Neuronal stem cell (in vitro differentiated cells): ENCODE results near the gene SPINK6. TPM values are rescaled to one million over a fixed set of nuclear protein-coding genes. Genes with fewer than 3 reads are reported as not detected.

ENCODE experiments used
- DNase-seq: peaks from one replicate; pipeline ENCODE4 v3.0.0-alpha.2; 2013; ENCODE audit warnings: low spot score
- H2AFZ ChIP-seq: one replicate; pipeline ENCODE4 v1.6.1; 2013; ENCODE audit warnings: mild to moderate bottlenecking, low read length, inconsistent platforms
- H2AK5ac ChIP-seq: 2 replicates; pipeline ENCODE4 v1.6.1; 2013; ENCODE audit warnings: low read depth, mild to moderate bottlenecking, inconsistent platforms, low read length, moderate library complexity, mixed read lengths
- H2BK120ac ChIP-seq: 2 replicates; pipeline ENCODE4 v1.6.1; 2013; ENCODE audit warnings: low read depth, mild to moderate bottlenecking, inconsistent platforms, low read length, moderate library complexity, mixed read lengths
- H2BK12ac ChIP-seq: one replicate; pipeline ENCODE4 v1.6.1; 2013; ENCODE audit warnings: low read length, inconsistent platforms
- H2BK15ac ChIP-seq: 2 replicates; pipeline ENCODE4 v1.6.1; 2013; ENCODE audit warnings: mild to moderate bottlenecking, low read length, inconsistent platforms, mixed read lengths
- H2BK5ac ChIP-seq: one replicate; pipeline ENCODE4 v1.6.1; 2013; ENCODE audit warnings: inconsistent platforms, mild to moderate bottlenecking, low read length, moderate library complexity
- H3K14ac ChIP-seq: one replicate; pipeline ENCODE4 v1.6.1; 2013; ENCODE audit warnings: low read length, inconsistent platforms
- H3K18ac ChIP-seq: 2 replicates; pipeline ENCODE4 v1.6.1; 2013; ENCODE audit warnings: low read length, inconsistent platforms
- H3K23ac ChIP-seq: 2 replicates; pipeline ENCODE4 v1.6.1; 2013; ENCODE audit warnings: low read depth, mild to moderate bottlenecking, mixed read lengths, low read length, inconsistent platforms; ENCODE audit not compliant: poor library complexity
- H3K27ac ChIP-seq: replicated peaks from 3 replicates; pipeline ENCODE4 v1.5.1; 2013; ENCODE audit warnings: low read length, inconsistent platforms
- H3K27me3 ChIP-seq, 3 experiments: 2 replicates each; pipeline ENCODE4 v1.6.1; 2013; ENCODE audit warnings: low read length in 3 of 3, mild to moderate bottlenecking in 2 of 3, inconsistent platforms in 1 of 3, low read depth in 1 of 3, mixed read lengths in 1 of 3, moderate library complexity in 1 of 3; ENCODE audit not compliant: control insufficient read depth in 3 of 3, insufficient read depth in 3 of 3
- H3K36me3 ChIP-seq, 2 donors: replicated peaks in 1 of 2; 2 replicates each; pipeline ENCODE4 v1.6.1; 2013; ENCODE audit warnings: low read length in 2 of 2; ENCODE audit not compliant: control insufficient read depth in 2 of 2, insufficient read depth in 2 of 2
- H3K4ac ChIP-seq: 2 replicates; pipeline ENCODE4 v1.6.1; 2013; ENCODE audit warnings: inconsistent platforms, mild to moderate bottlenecking, low read length, moderate library complexity
- H3K4me1 ChIP-seq, 2 donors: 1 replicate in 1 of 2; 2 replicates in 1 of 2; pipeline ENCODE4 v1.6.1; 2013; ENCODE audit warnings: low read length in 2 of 2, low read depth in 1 of 2; ENCODE audit not compliant: control insufficient read depth in 2 of 2, insufficient read depth in 1 of 2
- H3K4me2 ChIP-seq: one replicate; pipeline ENCODE4 v1.6.1; 2013; ENCODE audit warnings: mild to moderate bottlenecking, low read length, inconsistent platforms; ENCODE audit not compliant: insufficient read depth, poor library complexity, severe bottlenecking
- H3K4me3 ChIP-seq, 2 donors: 2 replicates each; pipeline ENCODE4 v1.5.1; 2013; ENCODE audit warnings: low read length in 2 of 2, mild to moderate bottlenecking in 2 of 2, inconsistent platforms in 1 of 2, moderate library complexity in 1 of 2
- H3K79me1 ChIP-seq: one replicate; pipeline ENCODE4 v1.6.1; 2013; ENCODE audit warnings: low read depth, mild to moderate bottlenecking, inconsistent platforms, low read length, moderate library complexity
- H3K9ac ChIP-seq: one replicate; pipeline ENCODE4 v1.6.1; 2013; ENCODE audit warnings: mild to moderate bottlenecking, low read depth, low read length, inconsistent platforms; ENCODE audit not compliant: poor library complexity
- H3K9me3 ChIP-seq, 2 donors: replicated peaks in 1 of 2; 2 replicates each; pipeline versions ENCODE3 to v1.6.1; 2013; ENCODE audit warnings: low read length in 2 of 2, mild to moderate bottlenecking in 2 of 2, inconsistent platforms in 1 of 2, low read depth in 1 of 2, mixed read lengths in 1 of 2, moderate library complexity in 1 of 2; ENCODE audit not compliant: control insufficient read depth in 2 of 2, insufficient read depth in 1 of 2
- H4K8ac ChIP-seq: one replicate; pipeline ENCODE4 v1.6.1; 2013; ENCODE audit warnings: low read depth, mild to moderate bottlenecking, inconsistent platforms, low read length, moderate library complexity
- H4K91ac ChIP-seq: one replicate; pipeline ENCODE4 v1.6.1; 2013; ENCODE audit warnings: low read length, low read depth, mild to moderate bottlenecking, inconsistent platforms; ENCODE audit not compliant: poor library complexity
- WGBS, 2 donors: extraction: QIAGEN DNeasy Blood & Tissue Kit; methylation state at CpG; one replicate each; pipeline ENCODE4 v1.1.7; 2013; ENCODE audit warnings: missing lambda C conversion rate in 2 of 2, mixed read lengths in 1 of 2; ENCODE audit not compliant: insufficient read length in 2 of 2, insufficient replicate concordance in 1 of 2; ENCODE audit errors: extremely low coverage in 2 of 2; 5-methylcytosine and 5-hydroxymethylcytosine counted together
- small RNA-seq: library from polyadenylated mRNA; stranded (forward); fragments of <200 nt; extraction: miRNeasy Mini kit (QIAGEN cat#:217004); gene quantifications from one replicate; pipeline ENCODE3, GENCODE V24; 2013; ENCODE audit not compliant: insufficient read depth

Gene SPINK6

DNA sequence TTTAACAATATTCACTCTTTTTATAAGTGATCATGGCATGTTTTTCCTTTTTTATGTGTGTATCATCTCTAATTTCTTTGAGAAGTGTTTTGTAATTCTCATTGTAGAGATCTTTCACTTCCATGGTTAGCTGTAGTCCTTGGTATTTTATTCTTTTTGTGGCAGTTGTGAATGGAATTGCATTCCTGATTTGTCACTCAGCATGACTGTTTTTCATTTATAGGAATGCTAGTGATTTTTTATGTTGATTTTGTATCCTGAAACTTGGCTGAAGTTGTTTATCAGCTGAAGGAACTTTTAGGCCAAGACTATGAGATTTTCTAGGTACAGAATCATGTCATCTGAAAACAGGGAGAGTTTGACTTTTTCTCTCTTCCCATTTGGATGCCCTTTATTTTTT, 52.6 kb downstream of the SPINK6 start:
- Histone ChIP-seq H3K4me2 (no peak overlapping the region), H3K79me1 (no peaks in the 10 kb centered on the region), H4K8ac (no peak overlapping the region), H3K9ac (no peak overlapping the region), H2AFZ (no peak overlapping the region), H3K4me1 (no peaks in the 10 kb centered on the region), H3K9me3 (no peaks in the 10 kb centered on the region), H3K18ac (no peak overlapping the region), H2BK120ac (no peak overlapping the region), H2BK12ac (no peak overlapping the region), H2BK15ac (no peak overlapping the region), H3K14ac (no peak overlapping the region), H3K4ac (no peak overlapping the region), H3K36me3 (no peaks in the 10 kb centered on the region), H3K27ac (no peak overlapping the region), H2BK5ac (no peak overlapping the region), H3K27me3 (no peaks in the 10 kb centered on the region), H4K91ac (no peak overlapping the region), H3K23ac (no peak overlapping the region), H3K4me3 (no peak overlapping the region), H2AK5ac (no peak overlapping the region)
- DNase-seq = no peak

DNA sequence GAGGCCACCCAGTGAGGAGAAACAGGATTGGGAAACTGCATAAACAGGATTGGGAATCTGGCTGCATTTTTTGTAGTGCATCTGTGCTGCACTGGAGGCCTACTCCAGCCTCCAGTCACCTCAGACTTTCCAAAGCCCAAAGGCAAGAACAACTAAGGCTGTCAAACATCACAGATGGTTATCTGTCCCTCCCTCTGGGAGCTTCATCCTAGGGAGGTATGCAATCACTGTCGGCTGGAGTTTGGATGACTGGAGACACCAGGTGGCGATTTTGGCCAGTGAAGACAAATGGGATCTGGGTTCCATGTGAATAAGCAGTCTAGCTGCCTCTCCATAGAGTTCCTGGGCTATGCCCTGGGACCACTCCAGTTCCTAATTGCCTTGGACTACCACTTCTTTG, 56.4 kb downstream of the SPINK6 start:
- no peaks in the 10 kb centered on the region for H3K9me3 ChIP-seq
- no peak overlapping the region for H2BK120ac ChIP-seq
- H3K4me2 ChIP-seq = no peak overlapping the region
- no CpG with 5 or more reads among the region's 2 CpGs for WGBS, 2 donors
- H2AFZ ChIP-seq = no peak overlapping the region
- H3K4me3 ChIP-seq = peak overlapping the region in 1 of 2 donors; percentile 8
- H2BK5ac ChIP-seq = no peak overlapping the region
- H3K18ac ChIP-seq = no peak overlapping the region
- no peak overlapping the region for H3K27ac ChIP-seq
- H3K4ac ChIP-seq = no peak overlapping the region
- no peak overlapping the region for H3K23ac ChIP-seq
- H3K4me1 ChIP-seq = no peaks in the 10 kb centered on the region
- no peaks in the 10 kb centered on the region for H3K36me3 ChIP-seq
- no peak overlapping the region for H2AK5ac ChIP-seq
- DNase-seq = no peak
- no peaks in the 10 kb centered on the region for H3K79me1 ChIP-seq
- no peak overlapping the region for H2BK12ac ChIP-seq
- no peak overlapping the region for H4K8ac ChIP-seq
- H4K91ac ChIP-seq = no peak overlapping the region
- H3K9ac ChIP-seq = no peak overlapping the region
- H3K27me3 ChIP-seq = no peaks in the 10 kb centered on the region
- no peak overlapping the region for H2BK15ac ChIP-seq
- H3K14ac ChIP-seq = no peak overlapping the region

DNA sequence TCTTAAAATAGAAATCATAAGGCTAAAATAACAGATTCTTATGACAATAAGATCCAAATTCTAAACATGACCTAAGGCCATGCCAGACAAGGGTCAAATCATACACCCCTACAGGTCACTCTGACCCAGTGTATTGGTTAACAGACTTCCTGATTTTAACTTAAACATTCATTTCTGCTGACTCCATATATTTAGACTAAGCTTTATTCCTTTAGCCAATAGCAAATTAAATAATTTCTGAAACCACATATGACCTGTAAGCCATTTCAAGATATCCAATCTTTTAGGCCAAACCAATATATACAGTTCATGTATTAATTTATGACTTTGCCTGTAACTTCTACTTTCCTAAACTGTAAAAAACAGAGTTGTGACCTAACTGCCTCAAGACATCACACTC, 58.4 kb downstream of the SPINK6 start:
- no peak overlapping the region for H3K23ac ChIP-seq
- H2BK120ac ChIP-seq = no peak overlapping the region
- H2BK15ac ChIP-seq = no peak overlapping the region
- no peak overlapping the region for H4K8ac ChIP-seq
- no peaks in the 10 kb centered on the region for H3K79me1 ChIP-seq
- H3K27ac ChIP-seq = no peak overlapping the region
- no peaks in the 10 kb centered on the region for H3K4me1 ChIP-seq
- no peak overlapping the region for H3K18ac ChIP-seq
- no peak overlapping the region for H3K4me3 ChIP-seq
- no peaks in the 10 kb centered on the region for H3K36me3 ChIP-seq
- H3K27me3 ChIP-seq = no peaks in the 10 kb centered on the region
- no peak overlapping the region for H3K4me2 ChIP-seq
- no peak for DNase-seq
- no peak overlapping the region for H2BK12ac ChIP-seq
- H4K91ac ChIP-seq = no peak overlapping the region
- H3K4ac ChIP-seq = no peak overlapping the region
- no peak overlapping the region for H3K14ac ChIP-seq
- H3K9me3 ChIP-seq = no peaks in the 10 kb centered on the region
- no peak overlapping the region for H3K9ac ChIP-seq
- H2BK5ac ChIP-seq = no peak overlapping the region
- no peak overlapping the region for H2AFZ ChIP-seq
- no peak overlapping the region for H2AK5ac ChIP-seq

Small RNA genes lying within 50 kb of the gene (small RNA-seq; reads per million reads assigned to genes)
- not detected for gene HMGN1P16
